Gastroesophageal sphincter (tissue), 4 donors: ENCODE measurements around the gene SLC2A6. TPM values are rescaled to one million over a fixed set of nuclear protein-coding genes. Genes with fewer than 3 reads are reported as not detected.

ENCODE experiments used
- ATAC-seq: fragments of 150-250 bp; one replicate; pipeline ENCODE4 v1.9.1; 2016; ENCODE audit warnings: mild to moderate bottlenecking, moderate library complexity
- H3K27ac ChIP-seq, 4 donors: fragments of 200-600 bp; sonication (generic) in 3 of 4; 1 replicate in 3 of 4; 2 replicates in 1 of 4; pipeline ENCODE4 v1.5.1; 2016 to 2019
- H3K27me3 ChIP-seq: fragments of 200-600 bp; sonication (generic); one replicate; pipeline ENCODE4 v1.5.1; 2019
- H3K36me3 ChIP-seq, 2 donors: fragments of 200-600 bp; sonication (generic); one replicate each; pipeline ENCODE4 v1.5.1; 2019; ENCODE audit warnings: control low read depth in 1 of 2
- H3K4me1 ChIP-seq, 3 donors: fragments of 200-600 bp; sonication (generic); 1 replicate in 2 of 3; 2 replicates in 1 of 3; pipeline ENCODE4 v1.5.1; 2016 to 2019; ENCODE audit warnings: control low read depth in 2 of 3
- H3K4me3 ChIP-seq, 2 donors: fragments of 200-600 bp; sonication (generic); one replicate each; pipeline ENCODE4 v1.5.1; 2019; ENCODE audit warnings: mild to moderate bottlenecking in 1 of 2, moderate library complexity in 1 of 2
- H3K9me3 ChIP-seq, 3 donors: fragments of 200-600 bp; sonication (generic); one replicate each; pipeline ENCODE4 v1.5.1; 2017 to 2019; ENCODE audit warnings: control low read depth in 2 of 3
- EP300 ChIP-seq: sonication (generic); formaldehyde crosslinking; IDR thresholded peaks from one replicate; pipeline ENCODE4 v1.6.1; 2017; ENCODE audit warnings: antibody characterized with exemption, mild to moderate bottlenecking
- POLR2A ChIP-seq, 2 donors: fragments of 450-650 bp; IDR thresholded peaks; one replicate each; pipeline ENCODE4 v1.6.1; 2017; ENCODE audit warnings: antibody characterized with exemption in 2 of 2, mild to moderate bottlenecking in 2 of 2, moderate library complexity in 1 of 2
- POLR2AphosphoS5 ChIP-seq: sonication (generic); formaldehyde crosslinking; IDR thresholded peaks from one replicate; pipeline ENCODE4 v1.6.1; 2017; ENCODE audit warnings: antibody characterized with exemption
- WGBS, 2 donors: methylation state at CpG; one replicate each; pipeline ENCODE4 v1.1.5; 2018; ENCODE audit warnings: low coverage in 1 of 2; 5-methylcytosine and 5-hydroxymethylcytosine counted together
- total RNA-seq, 4 donors: library from RNA; depleted of rRNA; stranded (reverse); fragments of >200 nt; gene quantifications; one replicate each; pipeline ENCODE4 v1.1.0, GENCODE V29; 2016
- TF ChIP-seq, protein P1 (sequence below), 4 experiments: fragments of 200-600 bp in 2 of 4; fragments of 450-650 bp in 2 of 4; sonication (generic) in 1 of 4; IDR thresholded peaks; one replicate each; pipeline ENCODE4 v1.5.1; 2017 to 2019; ENCODE audit warnings: antibody characterized with exemption in 4 of 4, mild to moderate bottlenecking in 2 of 4, moderate library complexity in 2 of 4

SLC2A6 gene, protein sequence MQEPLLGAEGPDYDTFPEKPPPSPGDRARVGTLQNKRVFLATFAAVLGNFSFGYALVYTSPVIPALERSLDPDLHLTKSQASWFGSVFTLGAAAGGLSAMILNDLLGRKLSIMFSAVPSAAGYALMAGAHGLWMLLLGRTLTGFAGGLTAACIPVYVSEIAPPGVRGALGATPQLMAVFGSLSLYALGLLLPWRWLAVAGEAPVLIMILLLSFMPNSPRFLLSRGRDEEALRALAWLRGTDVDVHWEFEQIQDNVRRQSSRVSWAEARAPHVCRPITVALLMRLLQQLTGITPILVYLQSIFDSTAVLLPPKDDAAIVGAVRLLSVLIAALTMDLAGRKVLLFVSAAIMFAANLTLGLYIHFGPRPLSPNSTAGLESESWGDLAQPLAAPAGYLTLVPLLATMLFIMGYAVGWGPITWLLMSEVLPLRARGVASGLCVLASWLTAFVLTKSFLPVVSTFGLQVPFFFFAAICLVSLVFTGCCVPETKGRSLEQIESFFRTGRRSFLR
- total RNA-seq: 10 to 100 TPM in 1 of 4 donors, 1 to 10 TPM in 3; 1.7 to 11.8 (median 5.2) TPM

DNA sequence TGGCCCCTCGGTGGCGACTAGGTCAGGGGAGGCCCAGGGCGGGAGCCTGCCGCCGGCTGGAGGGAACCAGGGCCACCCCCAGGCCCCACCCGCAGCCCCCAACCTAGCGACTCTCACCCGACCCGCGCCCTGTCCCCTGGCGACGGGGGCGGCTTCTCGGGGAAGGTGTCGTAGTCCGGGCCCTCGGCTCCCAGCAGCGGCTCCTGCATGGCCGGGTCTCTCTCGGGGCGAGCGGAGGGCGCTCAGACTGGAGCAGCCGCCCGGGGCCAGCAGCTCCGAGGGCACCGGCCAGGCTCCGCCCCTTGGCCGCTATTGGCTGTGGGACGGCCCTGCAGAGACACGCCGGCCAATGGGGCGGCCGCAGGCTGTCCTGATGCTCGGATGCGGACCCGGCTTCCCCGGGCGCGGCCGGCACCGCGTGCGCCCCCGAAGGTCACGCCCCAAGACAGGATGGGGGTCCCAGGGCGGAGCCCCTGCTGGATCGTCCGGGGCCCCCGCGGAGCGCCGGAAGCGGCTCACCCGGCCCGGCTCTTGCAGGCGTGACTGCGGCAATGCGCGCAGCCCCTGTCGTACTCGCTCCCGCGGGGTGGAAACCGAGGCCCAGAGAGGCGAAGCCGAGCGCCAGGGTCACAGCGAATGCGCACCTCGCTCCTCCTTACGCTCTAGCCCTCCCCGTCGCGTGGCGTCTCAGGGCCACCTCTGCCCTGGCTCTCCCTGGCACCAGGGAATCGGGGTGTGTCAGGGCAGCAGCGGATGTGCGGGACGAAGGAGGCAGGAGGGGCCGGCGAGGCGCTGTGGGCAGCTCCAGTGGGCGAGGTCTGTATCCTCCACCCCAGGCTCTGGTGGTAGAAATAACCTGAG lies at the start of gene SLC2A6:
Gene SLC2A6, minus strand, starts transcription at position 249 of the 861 bp plus-strand sequence. Its CDS starts 40 bp downstream, at position 209.
- peak in 1 of 2 donors; percentile 21 for TF ChIP-seq POLR2A (IDR thresholded peaks at IDR 0.05)
- TF ChIP-seq POLR2AphosphoS5: no peak
- peak within 1 kb of the TSS in 3 of 4 donors; percentile 66 to 74 (median 68) for H3K27ac ChIP-seq
- H3K27me3 ChIP-seq: no peaks in the 10 kb centered on the region
- H3K9me3 ChIP-seq: no peaks in the 10 kb centered on the region
- H3K4me1 ChIP-seq: peaks cover 0 to 23% (median 11%) of the 10 kb centered on the region in 3 donors
- peak; percentile 97 for ATAC-seq
- H3K36me3 ChIP-seq: peaks cover 0 to 15% of the 10 kb centered on the region in 2 donors
- H3K4me3 ChIP-seq: peak within 1 kb of the TSS; percentile 32 to 62
- WGBS, 2 donors: 5% methylated on average over 3 of the region's 84 CpGs; no CpG with 5 or more reads in 1 of the 2 donors

DNA sequence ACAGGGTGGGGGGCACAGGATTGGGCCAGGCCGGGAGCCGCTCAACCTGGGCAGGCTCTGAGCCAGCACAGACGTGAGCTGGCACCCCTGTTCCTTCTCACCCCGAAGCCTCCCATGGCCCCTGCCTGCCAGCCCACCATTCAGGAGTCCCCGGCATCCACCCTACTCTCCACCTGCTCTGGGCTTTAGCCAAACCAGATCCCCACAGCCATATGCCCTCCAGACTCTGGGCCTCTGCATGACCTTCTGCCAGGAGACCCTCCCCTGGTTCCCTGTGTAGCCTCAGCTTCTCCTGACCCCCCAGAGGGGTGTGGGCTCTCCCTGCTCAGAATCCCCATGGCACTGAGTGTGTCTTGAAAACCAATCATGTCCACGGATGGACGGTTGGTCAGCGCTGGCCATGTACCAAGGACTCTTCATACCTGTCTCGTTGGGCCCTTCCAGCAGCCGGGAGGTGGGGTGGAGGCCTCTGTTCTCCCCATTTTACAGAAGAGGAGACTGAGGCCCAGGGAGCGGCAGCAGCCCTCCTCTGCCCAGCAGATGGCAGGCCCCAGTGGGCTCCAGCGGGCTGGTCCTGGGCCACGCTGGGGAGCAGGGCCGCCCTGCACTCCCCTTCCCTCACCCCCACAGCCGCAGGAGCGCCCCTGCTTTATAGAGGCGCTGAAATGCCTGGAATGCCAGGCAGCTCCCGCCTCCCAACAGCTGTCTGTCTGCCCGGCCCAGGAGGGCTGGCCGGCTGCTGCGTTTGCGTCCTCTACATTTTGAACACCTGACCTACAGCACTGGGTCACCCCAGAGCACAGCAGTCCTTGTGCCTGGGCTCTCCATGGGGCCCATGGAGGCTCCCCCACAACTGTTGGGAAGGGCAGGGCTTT lies 49.3 kb upstream of the SLC2A6 start:
- H3K9me3 ChIP-seq: no peaks in the 10 kb centered on the region
- TF ChIP-seq POLR2A (IDR thresholded peaks at IDR 0.05) (no peak), POLR2AphosphoS5 (no peak), EP300 (no peak)
- peaks cover 0 to 50% (median 17%) of the 10 kb centered on the region in 3 donors for H3K4me1 ChIP-seq
- no peak for ATAC-seq
- 61% methylated on average over 2 of the region's 22 CpGs; no CpG with 5 or more reads in 1 of the 2 donors for WGBS, 2 donors
- H3K4me3 ChIP-seq: peak overlapping the region in 1 of 2 donors; percentile 10
- H3K36me3 ChIP-seq: no peaks in the 10 kb centered on the region
- peaks cover 24% of the 10 kb centered on the region for H3K27me3 ChIP-seq
- peak overlapping the region in 1 of 4 donors; percentile 18 for H3K27ac ChIP-seq

DNA sequence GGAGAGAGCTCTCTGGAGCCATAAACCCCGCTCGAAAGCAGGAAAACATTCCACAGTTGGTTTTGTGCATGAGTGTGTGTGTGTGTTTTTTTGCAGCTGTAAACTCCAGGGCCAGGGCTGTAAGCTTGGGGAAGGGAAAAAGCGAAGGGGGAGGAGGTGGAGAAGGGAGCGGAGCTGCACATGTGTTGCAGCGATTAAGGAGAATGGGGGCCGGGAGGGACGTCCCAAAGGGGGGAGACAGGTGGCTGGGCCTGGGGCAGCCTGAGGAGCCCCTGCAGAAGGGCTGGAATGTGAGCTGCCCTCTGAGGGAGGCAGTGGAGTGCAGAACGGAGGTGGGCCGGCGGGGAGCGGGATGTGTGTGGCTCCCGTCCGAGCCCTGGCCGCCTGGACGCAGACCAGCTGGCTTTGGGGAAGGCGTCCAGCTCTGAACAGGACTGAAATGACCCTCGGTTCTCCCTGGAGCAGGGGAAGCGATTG lies 48.6 kb upstream of the SLC2A6 start:
- peak; percentile 25 for TF ChIP-seq POLR2AphosphoS5
- TF ChIP-seq POLR2A (IDR thresholded peaks at IDR 0.05): no peak
- Histone ChIP-seq H3K4me3 (peak overlapping the region in 1 of 2 donors; percentile 10), H3K27ac (peak overlapping the region in 1 of 4 donors; percentile 18), H3K36me3 (no peaks in the 10 kb centered on the region), H3K27me3 (peaks cover 24% of the 10 kb centered on the region), H3K9me3 (no peaks in the 10 kb centered on the region), H3K4me1 (peaks cover 0 to 43% (median 17%) of the 10 kb centered on the region in 3 donors)
- peak; percentile 39 for ATAC-seq
- 19 to 39% methylated on average over 11 to 12 of the region's 18 CpGs for WGBS, 2 donors

DNA sequence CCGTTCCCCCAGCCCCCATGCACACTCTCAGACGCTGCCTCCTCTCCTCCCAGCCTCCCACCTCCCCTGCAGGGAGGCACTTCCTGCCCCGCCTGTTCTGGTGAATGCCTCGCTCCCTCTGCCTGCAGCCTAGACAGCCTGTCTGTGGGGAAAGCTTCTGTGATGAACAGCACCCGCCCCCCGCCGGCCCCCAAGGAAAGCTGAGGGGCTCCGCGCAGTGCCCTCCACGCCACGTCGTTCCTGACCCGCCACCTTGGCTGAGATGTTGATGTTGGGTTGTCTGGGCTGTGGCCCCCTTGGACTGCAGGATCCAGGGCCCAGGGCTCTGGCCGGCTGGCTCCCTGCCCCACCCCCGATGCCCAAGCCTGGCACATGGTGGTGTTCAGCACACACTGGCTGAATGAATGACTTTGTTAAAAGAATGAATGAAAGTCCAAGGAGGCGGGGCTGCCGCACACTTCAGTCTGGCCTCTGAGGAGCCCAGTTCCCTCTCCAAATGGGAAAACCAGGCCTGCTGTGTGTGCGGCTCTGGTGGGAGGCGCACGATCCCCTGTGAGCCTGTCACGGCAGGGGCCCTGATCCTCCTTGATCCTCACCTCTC lies 47.9 kb upstream of the SLC2A6 start:
- Histone ChIP-seq H3K4me3 (no peak overlapping the region), H3K27me3 (peaks cover 24% of the 10 kb centered on the region), H3K9me3 (no peaks in the 10 kb centered on the region), H3K4me1 (peaks cover 0 to 43% (median 17%) of the 10 kb centered on the region in 3 donors), H3K27ac (peak overlapping the region in 1 of 4 donors; percentile 18), H3K36me3 (no peaks in the 10 kb centered on the region)
- no peak for TF ChIP-seq POLR2AphosphoS5
- TF ChIP-seq EP300: no peak
- TF ChIP-seq POLR2A (IDR thresholded peaks at IDR 0.05): no peak
- TF ChIP-seq, protein P1, sequence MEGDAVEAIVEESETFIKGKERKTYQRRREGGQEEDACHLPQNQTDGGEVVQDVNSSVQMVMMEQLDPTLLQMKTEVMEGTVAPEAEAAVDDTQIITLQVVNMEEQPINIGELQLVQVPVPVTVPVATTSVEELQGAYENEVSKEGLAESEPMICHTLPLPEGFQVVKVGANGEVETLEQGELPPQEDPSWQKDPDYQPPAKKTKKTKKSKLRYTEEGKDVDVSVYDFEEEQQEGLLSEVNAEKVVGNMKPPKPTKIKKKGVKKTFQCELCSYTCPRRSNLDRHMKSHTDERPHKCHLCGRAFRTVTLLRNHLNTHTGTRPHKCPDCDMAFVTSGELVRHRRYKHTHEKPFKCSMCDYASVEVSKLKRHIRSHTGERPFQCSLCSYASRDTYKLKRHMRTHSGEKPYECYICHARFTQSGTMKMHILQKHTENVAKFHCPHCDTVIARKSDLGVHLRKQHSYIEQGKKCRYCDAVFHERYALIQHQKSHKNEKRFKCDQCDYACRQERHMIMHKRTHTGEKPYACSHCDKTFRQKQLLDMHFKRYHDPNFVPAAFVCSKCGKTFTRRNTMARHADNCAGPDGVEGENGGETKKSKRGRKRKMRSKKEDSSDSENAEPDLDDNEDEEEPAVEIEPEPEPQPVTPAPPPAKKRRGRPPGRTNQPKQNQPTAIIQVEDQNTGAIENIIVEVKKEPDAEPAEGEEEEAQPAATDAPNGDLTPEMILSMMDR (IDR thresholded peaks at IDR 0.05): no peak
- no peak for ATAC-seq
- WGBS, 2 donors: 56 to 60% methylated on average over 4 to 7 of the region's 21 CpGs

DNA sequence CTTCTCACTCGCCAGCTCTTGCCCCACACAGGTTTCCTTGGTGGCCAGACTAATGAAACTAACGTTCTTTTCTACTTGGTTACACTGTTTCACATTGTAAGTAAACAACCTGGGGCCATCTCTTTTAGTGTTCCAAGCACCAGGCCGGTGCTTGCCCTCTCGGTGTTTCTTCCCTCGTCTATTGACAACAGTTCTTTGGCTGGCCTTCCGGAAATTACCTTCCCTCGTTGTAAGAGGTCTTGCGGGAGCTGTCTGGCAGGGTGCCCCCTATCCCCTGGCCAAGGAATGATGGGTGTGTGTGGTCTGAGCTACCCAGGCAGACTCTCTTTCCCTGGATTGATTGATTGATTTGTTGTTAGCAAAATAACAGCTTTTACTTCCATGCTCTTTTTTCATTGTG lies 46.8 kb upstream of the SLC2A6 start:
- H3K9me3 ChIP-seq: no peaks in the 10 kb centered on the region
- TF ChIP-seq, protein P1 (IDR thresholded peaks at IDR 0.05): no peak
- TF ChIP-seq POLR2A (IDR thresholded peaks at IDR 0.05) (no peak), EP300 (no peak), POLR2AphosphoS5 (no peak)
- no peaks in the 10 kb centered on the region for H3K36me3 ChIP-seq
- H3K27ac ChIP-seq: no peak overlapping the region
- peaks cover 0 to 43% (median 17%) of the 10 kb centered on the region in 3 donors for H3K4me1 ChIP-seq
- no peak for ATAC-seq
- no peak overlapping the region for H3K4me3 ChIP-seq
- peaks cover 24% of the 10 kb centered on the region for H3K27me3 ChIP-seq
- WGBS, 2 donors: 30 to 66% methylated on average over 6 to 7 of the region's 8 CpGs
